GM23338 (cell line): ENCODE results near the gene UVRAG.

ENCODE experiments used
- CREB1 ChIP-seq: fragments of 250-450 bp; sonication (Bioruptor Pico); IDR thresholded peaks from 2 replicates; pipeline ENCODE4 v1.5.0; 2020; ENCODE audit warnings: low read depth, mild to moderate bottlenecking, moderate library complexity
- ETS1 ChIP-seq: IDR thresholded peaks from 2 replicates; pipeline ENCODE4 v1.6.1; 2016; ENCODE audit warnings: antibody characterized with exemption
- EZH2 ChIP-seq: fragments of 200-600 bp; sonication (generic); IDR thresholded peaks from one replicate; pipeline ENCODE4 v1.8.0; 2017; ENCODE audit warnings: antibody characterized with exemption, mild to moderate bottlenecking, low read depth; ENCODE audit not compliant: unreplicated experiment
- EZH2phosphoT487 ChIP-seq: fragments of 200-600 bp; sonication (generic); IDR thresholded peaks from one replicate; pipeline ENCODE4 v1.8.1; 2018; ENCODE audit warnings: antibody characterized with exemption; ENCODE audit not compliant: unreplicated experiment
- JUNB ChIP-seq: IDR thresholded peaks from one replicate; pipeline ENCODE4 v1.6.1; 2016; ENCODE audit warnings: antibody characterized with exemption; ENCODE audit not compliant: unreplicated experiment
- NANOG ChIP-seq: IDR thresholded peaks from 2 replicates; pipeline ENCODE4 v1.6.1; 2016; ENCODE audit warnings: antibody characterized with exemption, borderline replicate concordance
- POLR2AphosphoS5 ChIP-seq: IDR thresholded peaks from 2 replicates; pipeline ENCODE4 v1.6.1; 2016; ENCODE audit warnings: antibody characterized with exemption, low read depth
- STAT1 ChIP-seq: IDR thresholded peaks from one replicate; pipeline ENCODE4 v1.6.1; 2016; ENCODE audit warnings: antibody characterized with exemption; ENCODE audit not compliant: unreplicated experiment
- ZNF114 ChIP-seq: fragments of 250-450 bp; sonication (Bioruptor Pico); IDR thresholded peaks from 2 replicates; pipeline ENCODE4 v1.5.0; 2020; ENCODE audit warnings: mild to moderate bottlenecking, moderate library complexity
- ZNF331 ChIP-seq: fragments of 250-450 bp; sonication (Bioruptor Pico); IDR thresholded peaks from 2 replicates; pipeline ENCODE4 v1.5.0; 2020; ENCODE audit warnings: low read depth, mild to moderate bottlenecking, moderate library complexity
- ZNF462 ChIP-seq: fragments of 250-450 bp; sonication (Bioruptor Pico); IDR thresholded peaks from 2 replicates; pipeline ENCODE4 v1.5.0; 2020; ENCODE audit warnings: mild to moderate bottlenecking, moderate library complexity
- TF ChIP-seq, protein P1 (sequence below), 2 experiments: fragments of 200-600 bp in 1 of 2; sonication (generic) in 1 of 2; conservative IDR thresholded peaks; 2 replicates each; pipeline versions ENCODE4 v1.5.1 to v1.6.1; 2016 to 2017; ENCODE audit warnings: antibody characterized with exemption in 2 of 2, low read depth in 2 of 2, mild to moderate bottlenecking in 2 of 2, moderate library complexity in 1 of 2
- TF ChIP-seq, protein P2 (sequence below): IDR thresholded peaks from one replicate; pipeline ENCODE4 v1.6.1; 2018; ENCODE audit warnings: antibody characterized with exemption; ENCODE audit not compliant: unreplicated experiment

DNA sequence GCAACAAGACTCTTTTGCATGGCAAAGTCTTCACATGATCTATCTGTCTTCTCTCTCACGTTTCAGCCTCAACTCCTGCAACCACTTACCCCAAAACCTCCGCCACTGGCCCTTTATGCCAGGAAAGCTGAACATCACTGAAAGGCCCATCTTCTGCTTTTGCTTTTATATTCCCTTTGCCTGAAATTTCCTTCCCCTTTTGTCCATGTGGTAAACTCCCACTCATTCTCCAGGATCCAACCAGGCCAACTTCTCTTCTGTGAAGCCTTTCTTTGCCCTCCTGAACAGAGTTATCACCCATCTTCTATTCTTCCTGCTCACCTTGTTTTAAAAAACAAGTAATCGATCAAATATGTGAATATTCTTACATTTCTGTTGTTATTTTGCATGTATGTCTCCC is 273.5 kb downstream of the UVRAG start:
- TF ChIP-seq, protein P1, sequence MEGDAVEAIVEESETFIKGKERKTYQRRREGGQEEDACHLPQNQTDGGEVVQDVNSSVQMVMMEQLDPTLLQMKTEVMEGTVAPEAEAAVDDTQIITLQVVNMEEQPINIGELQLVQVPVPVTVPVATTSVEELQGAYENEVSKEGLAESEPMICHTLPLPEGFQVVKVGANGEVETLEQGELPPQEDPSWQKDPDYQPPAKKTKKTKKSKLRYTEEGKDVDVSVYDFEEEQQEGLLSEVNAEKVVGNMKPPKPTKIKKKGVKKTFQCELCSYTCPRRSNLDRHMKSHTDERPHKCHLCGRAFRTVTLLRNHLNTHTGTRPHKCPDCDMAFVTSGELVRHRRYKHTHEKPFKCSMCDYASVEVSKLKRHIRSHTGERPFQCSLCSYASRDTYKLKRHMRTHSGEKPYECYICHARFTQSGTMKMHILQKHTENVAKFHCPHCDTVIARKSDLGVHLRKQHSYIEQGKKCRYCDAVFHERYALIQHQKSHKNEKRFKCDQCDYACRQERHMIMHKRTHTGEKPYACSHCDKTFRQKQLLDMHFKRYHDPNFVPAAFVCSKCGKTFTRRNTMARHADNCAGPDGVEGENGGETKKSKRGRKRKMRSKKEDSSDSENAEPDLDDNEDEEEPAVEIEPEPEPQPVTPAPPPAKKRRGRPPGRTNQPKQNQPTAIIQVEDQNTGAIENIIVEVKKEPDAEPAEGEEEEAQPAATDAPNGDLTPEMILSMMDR (conservative IDR thresholded peaks at IDR 0.05; ENCODE audit: low read depth in 2 of 2), result no peak
- TF ChIP-seq EZH2 (no peak), CREB1 (CRISPR knock-in tag) (no peak), EZH2phosphoT487 (no peak), POLR2AphosphoS5 (no peak), ZNF114 (no peak), NANOG (no peak), ZNF331 (no peak), ETS1 (no peak), JUNB (no peak), ZNF462 (CRISPR knock-in tag) (no peak), STAT1 (no peak)
- TF ChIP-seq, protein P2, sequence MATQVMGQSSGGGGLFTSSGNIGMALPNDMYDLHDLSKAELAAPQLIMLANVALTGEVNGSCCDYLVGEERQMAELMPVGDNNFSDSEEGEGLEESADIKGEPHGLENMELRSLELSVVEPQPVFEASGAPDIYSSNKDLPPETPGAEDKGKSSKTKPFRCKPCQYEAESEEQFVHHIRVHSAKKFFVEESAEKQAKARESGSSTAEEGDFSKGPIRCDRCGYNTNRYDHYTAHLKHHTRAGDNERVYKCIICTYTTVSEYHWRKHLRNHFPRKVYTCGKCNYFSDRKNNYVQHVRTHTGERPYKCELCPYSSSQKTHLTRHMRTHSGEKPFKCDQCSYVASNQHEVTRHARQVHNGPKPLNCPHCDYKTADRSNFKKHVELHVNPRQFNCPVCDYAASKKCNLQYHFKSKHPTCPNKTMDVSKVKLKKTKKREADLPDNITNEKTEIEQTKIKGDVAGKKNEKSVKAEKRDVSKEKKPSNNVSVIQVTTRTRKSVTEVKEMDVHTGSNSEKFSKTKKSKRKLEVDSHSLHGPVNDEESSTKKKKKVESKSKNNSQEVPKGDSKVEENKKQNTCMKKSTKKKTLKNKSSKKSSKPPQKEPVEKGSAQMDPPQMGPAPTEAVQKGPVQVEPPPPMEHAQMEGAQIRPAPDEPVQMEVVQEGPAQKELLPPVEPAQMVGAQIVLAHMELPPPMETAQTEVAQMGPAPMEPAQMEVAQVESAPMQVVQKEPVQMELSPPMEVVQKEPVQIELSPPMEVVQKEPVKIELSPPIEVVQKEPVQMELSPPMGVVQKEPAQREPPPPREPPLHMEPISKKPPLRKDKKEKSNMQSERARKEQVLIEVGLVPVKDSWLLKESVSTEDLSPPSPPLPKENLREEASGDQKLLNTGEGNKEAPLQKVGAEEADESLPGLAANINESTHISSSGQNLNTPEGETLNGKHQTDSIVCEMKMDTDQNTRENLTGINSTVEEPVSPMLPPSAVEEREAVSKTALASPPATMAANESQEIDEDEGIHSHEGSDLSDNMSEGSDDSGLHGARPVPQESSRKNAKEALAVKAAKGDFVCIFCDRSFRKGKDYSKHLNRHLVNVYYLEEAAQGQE, result no peak
